Common myeloid progenitor, CD34-positive (primary cell): ENCODE results near the gene KITLG.
"Not testable (repeated sequence)": the region's sequence is repeated elsewhere in the genome, so short reads cannot be mapped to it uniquely, and the experiment has no call there.

Source experiments
- CTCF ChIA-PET: fragments of 350-600 bp; sonication (Branson Sonifier 250); formaldehyde crosslinking; loops from one replicate; lab custom pipeline; 2021; ENCODE audit warnings: antibody characterized with exemption; lab: Charles Lee
- POLR2A ChIA-PET: fragments of 350-600 bp; sonication (Branson Sonifier 250); formaldehyde crosslinking; loops from one replicate; lab custom pipeline; 2021; ENCODE audit warnings: antibody characterized with exemption; lab: Charles Lee
- DNase-seq, 3 donors: peaks; one replicate each; pipeline versions ENCODE4 v3.0.0 to v3.0.0-alpha.2; 2013
- H3K27ac ChIP-seq, 2 experiments: 1 replicate in 1 of 2; 2 replicates in 1 of 2; pipeline ENCODE4 v1.7.0; 2013; ENCODE audit warnings: inconsistent platforms in 2 of 2, low read length in 2 of 2, mild to moderate bottlenecking in 2 of 2, low read depth in 1 of 2, moderate library complexity in 1 of 2; ENCODE audit not compliant: severe bottlenecking in 2 of 2, insufficient read depth in 1 of 2, poor library complexity in 1 of 2
- H3K27me3 ChIP-seq, 5 experiments: replicated peaks in 2 of 5; 1 replicate in 3 of 5; 2 replicates in 2 of 5; pipeline versions ENCODE4 v1.6.1 to v1.7.0; 2013; ENCODE audit warnings: low read length in 4 of 5, mild to moderate bottlenecking in 2 of 5, moderate library complexity in 2 of 5, inconsistent platforms in 1 of 5; ENCODE audit not compliant: insufficient read depth in 5 of 5, control insufficient read depth in 4 of 5
- H3K36me3 ChIP-seq, 4 experiments: 1 replicate in 2 of 4; 2 replicates in 2 of 4; pipeline versions ENCODE4 v1.6.1 to v1.7.0; 2013; ENCODE audit warnings: low read length in 3 of 4, control low read depth in 1 of 4, mild to moderate bottlenecking in 1 of 4; ENCODE audit not compliant: control insufficient read depth in 4 of 4, insufficient read depth in 4 of 4
- H3K4me1 ChIP-seq, 4 experiments: 1 replicate in 3 of 4; 2 replicates in 1 of 4; pipeline versions ENCODE4 v1.6.1 to v1.7.1; 2013; ENCODE audit warnings: low read length in 3 of 4, mild to moderate bottlenecking in 3 of 4, control low read depth in 1 of 4, inconsistent platforms in 1 of 4, moderate library complexity in 1 of 4; ENCODE audit not compliant: control insufficient read depth in 4 of 4, insufficient read depth in 4 of 4; ENCODE audit errors: control extremely low read depth in 1 of 4
- H3K4me3 ChIP-seq, 7 experiments: 1 replicate in 4 of 7; 2 replicates in 3 of 7; pipeline versions ENCODE4 v1.5.1 to v1.7.0; 2013; ENCODE audit warnings: mild to moderate bottlenecking in 7 of 7, low read length in 6 of 7, moderate library complexity in 6 of 7, inconsistent platforms in 2 of 7, low read depth in 2 of 7, control low read depth in 1 of 7; ENCODE audit not compliant: insufficient read depth in 4 of 7, control insufficient read depth in 1 of 7; ENCODE audit errors: extremely low read depth in 1 of 7
- H3K9me3 ChIP-seq, 5 experiments: 1 replicate in 4 of 5; 2 replicates in 1 of 5; pipeline versions ENCODE4 v1.6.1 to v1.7.1; 2013; ENCODE audit warnings: low read length in 4 of 5, mild to moderate bottlenecking in 2 of 5, inconsistent platforms in 1 of 5, low read depth in 1 of 5, moderate library complexity in 1 of 5; ENCODE audit not compliant: control insufficient read depth in 4 of 5, insufficient read depth in 2 of 5; ENCODE audit errors: control extremely low read depth in 1 of 5
- WGBS: methylation state at CpG from one replicate; pipeline ENCODE4 v1.1.5; 2013; ENCODE audit not compliant: insufficient coverage; 5-methylcytosine and 5-hydroxymethylcytosine counted together

KITLG gene

DNA sequence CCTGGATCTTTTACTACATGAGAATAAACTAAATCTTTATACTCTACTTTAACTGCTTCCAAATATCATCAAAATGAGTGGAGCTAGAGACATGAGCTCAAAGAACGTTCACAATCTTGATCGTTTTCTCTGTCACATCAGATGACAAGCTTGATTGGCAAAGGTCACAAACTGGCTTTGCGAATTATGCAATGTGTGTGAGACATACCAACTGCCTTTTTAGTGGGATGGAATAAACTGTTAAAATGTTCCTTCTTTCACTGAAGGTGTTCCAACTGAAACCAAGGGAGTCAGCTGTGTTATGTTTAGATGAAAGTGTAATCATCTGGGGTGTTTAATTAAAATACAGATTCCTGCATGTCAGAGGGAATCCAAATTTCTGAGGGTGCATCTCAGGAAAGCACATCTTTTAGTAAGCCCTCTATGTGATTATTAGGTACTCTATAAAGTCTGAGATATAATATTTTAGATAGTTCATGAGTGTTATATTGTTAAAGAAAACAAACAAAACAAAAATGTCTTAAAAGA lies 21.9 kb downstream of the KITLG start:
- no peak for DNase-seq
- POLR2A ChIA-PET, result no interaction called here
- H3K36me3 ChIP-seq, result no peaks in the 10 kb centered on the region
- 94% methylated on average over 3 of the region's 3 CpGs for WGBS
- no peak overlapping the region for H3K4me3 ChIP-seq
- no peaks in the 10 kb centered on the region for H3K4me1 ChIP-seq
- no peaks in the 10 kb centered on the region for H3K9me3 ChIP-seq
- no peaks in the 10 kb centered on the region for H3K27me3 ChIP-seq
- CTCF ChIA-PET, result no interaction called here
- no peak overlapping the region for H3K27ac ChIP-seq

GRCh38 chr12:88556213-88556774 lies 24.0 kb downstream of the KITLG start:
- Histone ChIP-seq H3K9me3 (no peaks in the 10 kb centered on the region), H3K4me3 (no peak overlapping the region), H3K4me1 (no peaks in the 10 kb centered on the region), H3K27ac (no peak overlapping the region), H3K27me3 (no peaks in the 10 kb centered on the region), H3K36me3 (no peaks in the 10 kb centered on the region)
- POLR2A ChIA-PET, result no interaction called here
- CTCF ChIA-PET, result no interaction called here
- WGBS, result 95% methylated on average over 2 of the region's 2 CpGs
- no peak for DNase-seq

- no peaks in the 10 kb centered on the region for H3K36me3 ChIP-seq
- H3K27ac ChIP-seq, result no peak overlapping the region
- no peak for DNase-seq
- ChIA-PET POLR2A (no interaction called here), CTCF (no interaction called here)
- no peaks in the 10 kb centered on the region for H3K4me1 ChIP-seq
- WGBS, result no CpG with 5 or more reads among the region's 3 CpGs
- H3K9me3 ChIP-seq, result no peaks in the 10 kb centered on the region
- no peaks in the 10 kb centered on the region for H3K27me3 ChIP-seq
- H3K4me3 ChIP-seq, result no peak overlapping the region
Measured at GRCh38 chr12:88553941-88554658, 26.2 kb downstream of the KITLG start.

DNA sequence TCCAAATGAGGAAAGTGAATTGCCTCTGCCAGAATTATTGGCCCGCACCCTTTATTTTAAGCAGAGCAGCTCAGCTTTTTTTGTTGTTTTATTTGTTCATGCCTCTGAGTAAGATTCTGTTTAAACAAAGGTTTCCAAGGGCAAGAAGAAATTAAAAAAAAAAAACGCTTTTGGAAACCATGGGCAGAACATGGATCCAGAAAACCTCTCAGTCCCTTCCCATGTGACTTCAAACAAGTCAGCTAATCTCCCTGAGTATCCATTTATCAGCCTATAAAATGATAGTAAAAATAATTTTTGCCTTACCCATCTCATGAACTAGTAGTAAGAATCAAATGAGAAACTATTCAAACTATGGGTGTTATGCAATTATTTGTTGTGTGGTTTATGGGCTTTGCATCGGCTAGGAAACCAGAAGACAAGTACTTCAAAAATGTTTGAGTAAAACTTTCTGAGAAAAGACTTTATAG lies 27.6 kb downstream of the KITLG start:
- no peaks in the 10 kb centered on the region for H3K4me1 ChIP-seq

DNA sequence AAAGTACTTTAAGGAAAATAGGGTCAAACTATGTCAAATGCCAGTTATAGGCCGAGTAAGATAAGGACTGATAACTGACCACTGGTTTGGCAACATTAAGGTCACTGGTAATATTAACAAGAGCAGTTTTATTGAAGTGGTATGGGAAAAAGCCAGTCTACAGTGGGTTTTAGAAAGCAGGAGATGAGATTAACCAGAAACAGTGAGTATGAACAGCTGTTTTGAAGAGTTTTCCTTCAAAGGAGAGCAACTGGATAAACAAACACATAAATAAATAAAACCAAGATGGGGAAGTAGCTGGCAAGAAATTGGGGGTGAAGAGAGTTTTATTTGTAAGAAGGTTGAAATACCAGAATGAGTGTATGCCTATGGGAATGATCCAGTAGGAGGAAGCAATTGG lies 30.3 kb downstream of the KITLG start:
- no peak overlapping the region for H3K4me3 ChIP-seq
- no peaks in the 10 kb centered on the region for H3K36me3 ChIP-seq
- no peaks in the 10 kb centered on the region for H3K9me3 ChIP-seq
- no peaks in the 10 kb centered on the region for H3K4me1 ChIP-seq
- ChIA-PET POLR2A (no interaction called here), CTCF (no interaction called here)
- no peak for DNase-seq
- H3K27me3 ChIP-seq, result no peaks in the 10 kb centered on the region
- WGBS, result 89% methylated on average over 1 of the region's 1 CpG
- H3K27ac ChIP-seq, result no peak overlapping the region

More for the DNA sequence above, 27.6 kb downstream of the KITLG start:
- Histone ChIP-seq H3K27ac (no peak overlapping the region), H3K36me3 (no peaks in the 10 kb centered on the region), H3K4me3 (no peak overlapping the region), H3K9me3 (no peaks in the 10 kb centered on the region), H3K27me3 (no peaks in the 10 kb centered on the region)
- WGBS, result 100% methylated on average over 1 of the region's 3 CpGs
- ChIA-PET POLR2A (no interaction called here), CTCF (no interaction called here)
- DNase-seq, result no peak

- H3K4me3 ChIP-seq, H3K4me1 ChIP-seq, DNase-seq, H3K27me3 ChIP-seq, H3K9me3 ChIP-seq, H3K27ac ChIP-seq, H3K36me3 ChIP-seq, CTCF ChIA-PET, POLR2A ChIA-PET: not testable (repeated sequence)
- WGBS, result 95% methylated on average over 4 of the region's 7 CpGs
Measured at GRCh38 chr12:88547949-88548348, 32.3 kb downstream of the KITLG start.

DNA sequence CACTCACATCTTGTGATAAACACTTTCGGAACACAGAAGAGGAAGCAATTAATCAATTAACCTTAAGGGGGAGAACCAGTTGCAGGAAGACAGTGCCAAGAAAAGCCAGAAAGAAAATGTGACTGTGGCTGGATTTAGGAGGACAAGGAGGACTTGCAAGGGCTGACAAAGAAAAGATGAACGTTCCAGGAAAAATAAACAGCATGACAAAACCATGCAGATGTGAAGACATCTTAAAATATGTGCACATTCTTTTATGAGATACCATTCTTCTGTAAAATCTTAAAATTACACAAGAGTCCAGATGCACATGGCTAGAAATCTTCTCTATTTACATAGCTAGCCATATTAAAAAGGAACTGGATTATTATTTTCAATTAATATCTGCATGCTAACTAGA lies 33.4 kb downstream of the KITLG start:
- Histone ChIP-seq H3K4me3 (no peak overlapping the region), H3K9me3 (no peaks in the 10 kb centered on the region), H3K27me3 (no peaks in the 10 kb centered on the region), H3K27ac (no peak overlapping the region), H3K4me1 (no peaks in the 10 kb centered on the region), H3K36me3 (no peaks in the 10 kb centered on the region)
- ChIA-PET POLR2A (no interaction called here), CTCF (no interaction called here)
- DNase-seq, result no peak
- WGBS, result no CpG with 5 or more reads among the region's 2 CpGs
